HUES48 (cell line): Measurements from ENCODE around the gene DFFA.
"Not testable (repeated sequence)": the region's sequence is repeated elsewhere in the genome, so short reads cannot be mapped to it uniquely, and the experiment has no call there.

ENCODE experiments used
- H3K27ac ChIP-seq: one replicate; pipeline ENCODE4 v1.7.0; 2013; ENCODE audit warnings: low read depth, low read length, inconsistent platforms
- H3K27me3 ChIP-seq: 2 replicates; pipeline ENCODE4 v1.6.1; 2013; ENCODE audit warnings: mild to moderate bottlenecking, low read length; ENCODE audit not compliant: control insufficient read depth, insufficient read depth
- H3K36me3 ChIP-seq: 2 replicates; pipeline ENCODE4 v1.6.1; 2013; ENCODE audit warnings: low read length; ENCODE audit not compliant: control insufficient read depth, insufficient read depth
- H3K4me1 ChIP-seq: 2 replicates; pipeline ENCODE4 v1.6.1; 2013; ENCODE audit warnings: mild to moderate bottlenecking, low read length; ENCODE audit not compliant: control insufficient read depth, insufficient read depth
- H3K4me3 ChIP-seq: 2 replicates; pipeline ENCODE4 v1.5.1; 2013; ENCODE audit warnings: mild to moderate bottlenecking, low read depth, low read length
- H3K9ac ChIP-seq: 2 replicates; pipeline ENCODE4 v1.6.1; 2013; ENCODE audit warnings: mild to moderate bottlenecking, low read depth, low read length, moderate library complexity
- H3K9me3 ChIP-seq: 2 replicates; pipeline ENCODE4 v1.6.1; 2013; ENCODE audit warnings: low read length; ENCODE audit not compliant: control insufficient read depth, insufficient read depth

The DFFA gene

DNA sequence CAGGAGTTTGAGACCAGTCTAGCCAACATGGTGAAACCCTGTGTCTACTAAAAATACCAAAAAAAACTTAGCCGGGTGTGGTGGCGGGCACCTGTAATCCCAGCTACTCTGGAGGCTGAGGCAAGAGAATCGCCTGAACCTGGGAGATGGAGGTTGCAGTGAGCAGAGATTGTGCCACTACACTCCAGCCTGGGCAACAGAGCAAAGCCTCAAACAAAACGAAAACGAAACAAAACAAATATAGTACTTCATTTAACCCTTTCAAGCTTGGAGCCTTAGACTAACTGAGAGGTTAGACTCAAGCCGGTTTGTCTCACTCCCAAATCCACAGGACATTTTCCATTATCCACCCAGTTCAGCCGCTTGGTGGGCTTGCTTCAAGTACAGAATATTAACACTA lies 14.9 kb downstream of the DFFA start:
- not testable (repeated sequence) for H3K27ac ChIP-seq, H3K9me3 ChIP-seq, H3K9ac ChIP-seq

GRCh38 chr1:10456661-10457060 lies 15.7 kb downstream of the DFFA start:
- H3K4me3 ChIP-seq = no peak overlapping the region
- H3K9me3 ChIP-seq = no peaks in the 10 kb centered on the region
- peaks cover 3% of the 10 kb centered on the region; the same call in 1 of the 2 replicates for H3K4me1 ChIP-seq
- no peak overlapping the region for H3K9ac ChIP-seq
- H3K36me3 ChIP-seq = peaks cover 36% of the 10 kb centered on the region
- no peak overlapping the region for H3K27ac ChIP-seq
- no peaks in the 10 kb centered on the region for H3K27me3 ChIP-seq

More for the DNA sequence above, 14.9 kb downstream of the DFFA start:
- peaks cover 41% of the 10 kb centered on the region for H3K36me3 ChIP-seq
- H3K4me1 ChIP-seq, H3K4me3 ChIP-seq, H3K27me3 ChIP-seq: not testable (repeated sequence)

GRCh38 chr1:10456048-10456447 lies 16.3 kb downstream of the DFFA start:
- Histone ChIP-seq H3K27ac (no peak overlapping the region), H3K9me3 (no peaks in the 10 kb centered on the region), H3K4me1 (peaks cover 10% of the 10 kb centered on the region; the same call in 1 of the 2 replicates), H3K4me3 (no peak overlapping the region), H3K27me3 (no peaks in the 10 kb centered on the region), H3K9ac (no peak overlapping the region), H3K36me3 (peaks cover 31% of the 10 kb centered on the region)

DNA sequence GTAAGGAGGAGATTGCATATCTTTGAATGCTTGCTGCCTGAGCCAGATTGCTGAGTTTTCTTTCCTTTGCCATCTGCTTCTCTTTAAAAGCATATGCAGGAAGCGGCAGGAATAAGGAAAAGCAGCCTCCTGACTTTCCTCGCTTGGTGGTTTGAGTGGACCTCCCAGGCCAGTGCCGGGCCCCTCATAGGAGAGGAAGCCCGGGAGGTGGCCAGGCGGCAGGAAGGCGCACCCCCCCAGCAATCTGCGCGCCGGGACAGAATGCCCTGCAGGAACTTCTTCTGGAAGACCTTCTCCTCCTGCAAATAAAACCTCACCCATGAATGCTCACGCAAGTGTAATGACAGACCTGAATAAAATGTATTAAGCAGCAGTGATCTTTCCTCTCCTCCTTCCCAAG lies 21.0 kb downstream of the DFFA start:
- H3K27ac ChIP-seq = peak overlapping the region; percentile 51
- H3K9me3 ChIP-seq = no peaks in the 10 kb centered on the region
- no peak overlapping the region for H3K4me3 ChIP-seq
- no peak overlapping the region for H3K9ac ChIP-seq
- peaks cover 14% of the 10 kb centered on the region; the same call in 1 of the 2 replicates for H3K4me1 ChIP-seq
- no peaks in the 10 kb centered on the region for H3K27me3 ChIP-seq
- no peaks in the 10 kb centered on the region for H3K36me3 ChIP-seq

GRCh38 chr1:10450836-10451235 lies 21.5 kb downstream of the DFFA start:
- Histone ChIP-seq H3K27ac (peak overlapping the region; percentile 51), H3K36me3 (no peaks in the 10 kb centered on the region), H3K9me3 (no peaks in the 10 kb centered on the region), H3K4me3 (no peak overlapping the region), H3K9ac (no peak overlapping the region), H3K4me1 (peaks cover 14% of the 10 kb centered on the region; the same call in 1 of the 2 replicates), H3K27me3 (no peaks in the 10 kb centered on the region)

- H3K36me3 ChIP-seq = no peaks in the 10 kb centered on the region
- H3K4me1 ChIP-seq = peaks cover 14% of the 10 kb centered on the region; the same call in 1 of the 2 replicates
- H3K9ac ChIP-seq = no peak overlapping the region
- H3K27ac ChIP-seq = no peak overlapping the region
- no peaks in the 10 kb centered on the region for H3K27me3 ChIP-seq
- H3K4me3 ChIP-seq = no peak overlapping the region
- H3K9me3 ChIP-seq = no peaks in the 10 kb centered on the region
These were observed 22.0 kb downstream of the DFFA start for GRCh38 chr1:10450156-10450814.

DNA sequence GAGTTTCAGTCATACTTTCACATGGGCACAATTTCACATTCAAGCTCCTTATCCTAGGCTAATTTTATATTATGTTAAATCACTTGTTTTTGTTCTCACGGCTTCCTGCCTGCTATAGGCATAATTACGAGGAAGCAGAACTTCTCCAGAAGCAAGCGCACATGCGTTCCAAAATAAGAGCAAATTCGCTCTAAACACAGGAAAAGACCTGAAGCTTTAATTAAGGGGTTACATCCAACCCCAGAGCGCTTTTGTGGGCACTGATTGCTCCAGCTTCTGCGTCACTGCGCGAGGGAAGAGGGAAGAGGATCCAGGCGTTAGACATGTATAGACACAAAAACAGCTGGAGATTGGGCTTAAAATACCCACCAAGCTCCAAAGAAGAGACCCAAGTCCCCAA lies 22.6 kb downstream of the DFFA start, which contains the start of gene CORT:
TSS of gene CORT (plus strand) at position 281 of the 400 bp plus-strand sequence. CDS start 193 bp downstream, outside the sequence.
- Histone ChIP-seq H3K27me3 (no peaks in the 10 kb centered on the region), H3K36me3 (no peaks in the 10 kb centered on the region), H3K9ac (no peak within 1 kb of the TSS), H3K4me3 (no peak within 1 kb of the TSS), H3K27ac (no peak within 1 kb of the TSS), H3K9me3 (no peaks in the 10 kb centered on the region), H3K4me1 (peaks cover 14% of the 10 kb centered on the region; the same call in 1 of the 2 replicates)

DNA sequence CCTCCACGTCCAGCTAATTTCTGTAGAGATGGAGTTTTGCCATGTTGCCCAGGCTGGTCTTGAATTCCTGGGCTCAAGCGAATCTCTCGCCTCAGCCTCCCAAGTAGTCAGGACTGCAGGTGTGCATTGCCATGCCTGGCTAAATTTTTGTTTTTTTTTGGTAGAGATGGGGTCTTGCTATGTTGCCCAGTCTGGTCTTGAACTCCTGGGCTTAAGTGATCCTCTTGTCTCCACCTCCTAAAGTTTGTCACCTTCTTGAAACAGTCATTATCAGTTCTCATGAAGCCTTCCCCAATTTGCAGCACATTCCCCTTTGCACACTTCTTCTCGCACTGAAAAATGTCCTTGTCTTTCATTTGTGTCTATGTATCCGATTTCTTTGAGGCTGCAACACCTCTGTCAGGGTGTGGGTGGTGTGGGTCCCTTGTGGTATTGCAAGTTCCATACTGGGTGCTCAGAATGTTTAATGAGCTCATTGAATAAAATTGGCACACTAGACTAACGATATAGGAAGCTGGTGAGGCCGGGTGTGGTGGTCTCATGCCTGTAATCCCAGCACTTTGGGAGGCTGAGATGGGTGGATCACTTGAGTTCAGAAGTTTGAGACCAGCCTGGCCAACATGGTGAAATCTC lies 25.4 kb downstream of the DFFA start:
- H3K4me1 ChIP-seq = peaks cover 13% of the 10 kb centered on the region; the same call in 1 of the 2 replicates

DNA sequence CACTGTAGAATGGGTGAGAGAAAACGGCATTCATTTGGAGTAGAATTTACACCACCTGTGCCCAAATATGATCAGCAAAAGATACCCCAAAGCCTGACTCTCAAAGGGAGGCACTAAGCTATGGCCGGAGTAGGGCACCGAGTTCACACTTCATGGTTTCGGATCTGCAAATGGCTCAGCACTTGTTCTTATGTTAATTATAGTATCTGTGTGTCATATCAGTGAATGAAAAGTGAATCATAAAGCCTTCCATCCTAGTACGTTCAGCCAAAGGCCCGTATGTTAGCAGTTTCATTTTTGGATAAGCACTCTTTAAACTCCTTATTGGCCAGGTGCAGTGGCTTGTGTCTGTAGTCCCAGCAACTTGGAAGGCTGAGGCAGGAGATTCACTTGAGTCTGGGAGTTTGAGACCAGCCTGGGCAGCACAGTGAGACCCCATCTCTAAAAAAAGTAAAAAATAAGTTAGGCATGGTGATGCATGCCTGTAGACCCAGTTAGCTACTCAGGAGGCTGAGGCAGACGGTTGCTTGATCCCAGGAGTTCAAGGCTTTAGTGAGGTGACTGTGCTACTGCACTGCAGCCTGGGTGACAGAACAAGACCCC lies 27.4 kb downstream of the DFFA start:
- Histone ChIP-seq H3K9me3 (no peaks in the 10 kb centered on the region), H3K36me3 (no peaks in the 10 kb centered on the region), H3K4me3 (no peak overlapping the region), H3K27ac (no peak overlapping the region), H3K4me1 (no peaks in the 10 kb centered on the region), H3K9ac (no peak overlapping the region), H3K27me3 (no peaks in the 10 kb centered on the region)

More for the DNA sequence above, 25.4 kb downstream of the DFFA start:
- no peaks in the 10 kb centered on the region for H3K27me3 ChIP-seq
- no peaks in the 10 kb centered on the region for H3K36me3 ChIP-seq
- no peak overlapping the region for H3K27ac ChIP-seq
- no peaks in the 10 kb centered on the region for H3K9me3 ChIP-seq
- H3K4me3 ChIP-seq = no peak overlapping the region
- no peak overlapping the region for H3K9ac ChIP-seq

- H3K9me3 ChIP-seq = no peaks in the 10 kb centered on the region
- no peak overlapping the region for H3K4me3 ChIP-seq
- no peak overlapping the region for H3K27ac ChIP-seq
- H3K9ac ChIP-seq = no peak overlapping the region
- no peaks in the 10 kb centered on the region for H3K27me3 ChIP-seq
- no peaks in the 10 kb centered on the region for H3K36me3 ChIP-seq
- no peaks in the 10 kb centered on the region for H3K4me1 ChIP-seq
These were observed 28.1 kb downstream of the DFFA start for GRCh38 chr1:10444248-10444647.

DNA sequence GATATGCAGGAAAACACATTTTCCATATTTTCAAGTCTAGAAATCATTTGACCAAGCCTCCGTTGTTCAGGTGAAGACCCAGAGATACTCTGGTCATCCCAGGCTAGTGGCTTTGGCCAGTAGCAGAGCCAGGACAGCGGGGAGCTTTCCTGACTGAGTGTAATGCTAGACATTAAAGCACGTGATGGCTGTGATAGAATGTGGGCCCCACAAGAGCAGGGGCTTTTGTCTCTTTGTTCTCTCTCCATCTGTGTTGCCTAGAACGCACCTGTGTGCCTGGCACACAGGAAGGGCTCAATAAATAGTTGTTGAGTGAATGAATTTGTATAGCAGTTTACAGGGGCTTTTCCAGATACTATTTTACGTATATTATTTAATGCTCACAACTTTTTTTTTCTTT lies 31.5 kb downstream of the DFFA start:
- Histone ChIP-seq H3K4me3 (no peak overlapping the region), H3K27ac (no peak overlapping the region), H3K27me3 (no peaks in the 10 kb centered on the region), H3K9ac (no peak overlapping the region), H3K36me3 (no peaks in the 10 kb centered on the region), H3K4me1 (no peaks in the 10 kb centered on the region), H3K9me3 (no peaks in the 10 kb centered on the region)
